Measurements from ENCODE around the gene CLN5.
"Not testable (repeated sequence)": the region's sequence is repeated elsewhere in the genome, so short reads cannot be mapped to it uniquely, and the experiment has no call there.

The CLN5 gene

GRCh38 chr13:76958841-76959432 is 32.9 kb upstream of the CLN5 start:
- H3K4me1 ChIP-seq (ENCODE audit: insufficient read depth, poor library complexity, severe bottlenecking) = no peaks in the 10 kb centered on the region
- no peaks in the 10 kb centered on the region for H3K9me3 ChIP-seq (ENCODE audit: severe bottlenecking)

GRCh38 chr13:76959734-76960133 is 32.1 kb upstream of the CLN5 start:
- not testable (repeated sequence) for H3K36me3 ChIP-seq (ENCODE audit: low read depth); H3K9me3 ChIP-seq (ENCODE audit: severe bottlenecking); ATAC-seq (ENCODE audit: low read depth); DNase-seq (ENCODE audit: low spot score); H3K27me3 ChIP-seq (ENCODE audit: insufficient read depth, poor library complexity, severe bottlenecking); H3K27ac ChIP-seq (ENCODE audit: poor library complexity, severe bottlenecking); H3K4me3 ChIP-seq (ENCODE audit: severe bottlenecking); H3K4me1 ChIP-seq (ENCODE audit: insufficient read depth, poor library complexity, severe bottlenecking)

More at GRCh38 chr13:76958841-76959432, 32.9 kb upstream of the CLN5 start:
- no peak for DNase-seq (ENCODE audit: low spot score)
- Histone ChIP-seq H3K27me3 (ENCODE audit: insufficient read depth, poor library complexity, severe bottlenecking) (no peaks in the 10 kb centered on the region), H3K36me3 (ENCODE audit: low read depth) (no peaks in the 10 kb centered on the region), H3K27ac (ENCODE audit: poor library complexity, severe bottlenecking) (no peak overlapping the region), H3K4me3 (ENCODE audit: severe bottlenecking) (no peak overlapping the region)
- ATAC-seq (ENCODE audit: low read depth) = no peak
- TF ChIP-seq, protein P1, sequence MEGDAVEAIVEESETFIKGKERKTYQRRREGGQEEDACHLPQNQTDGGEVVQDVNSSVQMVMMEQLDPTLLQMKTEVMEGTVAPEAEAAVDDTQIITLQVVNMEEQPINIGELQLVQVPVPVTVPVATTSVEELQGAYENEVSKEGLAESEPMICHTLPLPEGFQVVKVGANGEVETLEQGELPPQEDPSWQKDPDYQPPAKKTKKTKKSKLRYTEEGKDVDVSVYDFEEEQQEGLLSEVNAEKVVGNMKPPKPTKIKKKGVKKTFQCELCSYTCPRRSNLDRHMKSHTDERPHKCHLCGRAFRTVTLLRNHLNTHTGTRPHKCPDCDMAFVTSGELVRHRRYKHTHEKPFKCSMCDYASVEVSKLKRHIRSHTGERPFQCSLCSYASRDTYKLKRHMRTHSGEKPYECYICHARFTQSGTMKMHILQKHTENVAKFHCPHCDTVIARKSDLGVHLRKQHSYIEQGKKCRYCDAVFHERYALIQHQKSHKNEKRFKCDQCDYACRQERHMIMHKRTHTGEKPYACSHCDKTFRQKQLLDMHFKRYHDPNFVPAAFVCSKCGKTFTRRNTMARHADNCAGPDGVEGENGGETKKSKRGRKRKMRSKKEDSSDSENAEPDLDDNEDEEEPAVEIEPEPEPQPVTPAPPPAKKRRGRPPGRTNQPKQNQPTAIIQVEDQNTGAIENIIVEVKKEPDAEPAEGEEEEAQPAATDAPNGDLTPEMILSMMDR (IDR thresholded peaks at IDR 0.05; ENCODE audit: poor library complexity, severe bottlenecking) = no peak

DNA sequence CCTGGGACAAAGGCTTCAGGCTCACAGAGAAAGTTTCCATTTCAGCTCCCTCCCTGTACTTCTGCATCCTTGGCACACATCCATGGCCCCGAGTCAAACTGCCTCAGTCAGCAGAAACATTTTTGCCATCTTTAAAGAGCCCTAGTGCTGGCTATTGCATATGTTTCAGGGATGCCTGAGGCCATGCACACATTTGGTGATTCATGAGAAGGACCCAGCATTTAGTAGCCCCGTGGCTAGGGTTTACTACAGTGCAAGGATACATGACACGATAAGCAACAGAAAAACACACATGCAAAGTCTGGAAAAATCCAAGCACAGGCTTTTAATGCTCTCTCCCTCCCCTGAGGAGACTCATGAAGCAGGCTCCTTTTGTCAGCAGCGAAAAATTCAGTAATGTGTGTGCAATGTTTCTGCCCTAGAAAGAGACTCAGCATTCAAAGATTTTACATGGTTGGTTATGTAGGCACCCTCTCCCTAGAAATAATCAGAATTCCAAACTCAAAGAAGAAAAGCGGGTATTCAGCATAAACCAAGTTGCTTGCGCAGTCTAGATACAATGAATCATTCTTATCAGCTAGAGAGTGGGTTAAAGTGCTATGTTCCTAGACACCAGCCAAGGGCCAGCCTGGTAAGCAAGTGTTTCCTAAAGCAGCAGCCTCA is 26.0 kb upstream of the CLN5 start:
- ATAC-seq (ENCODE audit: low read depth) = peak; percentile 60; the same call in 2 of the 3 replicates
- Histone ChIP-seq H3K27me3 (ENCODE audit: insufficient read depth, poor library complexity, severe bottlenecking) (no peaks in the 10 kb centered on the region), H3K4me1 (ENCODE audit: insufficient read depth, poor library complexity, severe bottlenecking) (peaks cover 6% of the 10 kb centered on the region), H3K9me3 (ENCODE audit: severe bottlenecking) (no peaks in the 10 kb centered on the region), H3K4me3 (ENCODE audit: severe bottlenecking) (no peak overlapping the region), H3K36me3 (ENCODE audit: low read depth) (no peaks in the 10 kb centered on the region), H3K27ac (ENCODE audit: poor library complexity, severe bottlenecking) (no peak overlapping the region)
- TF ChIP-seq, protein P1 (IDR thresholded peaks at IDR 0.05; ENCODE audit: poor library complexity, severe bottlenecking) = no peak
- DNase-seq (ENCODE audit: low spot score) = no peak

- DNase-seq (ENCODE audit: low spot score) = no peak
- Histone ChIP-seq H3K4me1 (ENCODE audit: insufficient read depth, poor library complexity, severe bottlenecking) (peaks cover 6% of the 10 kb centered on the region), H3K9me3 (ENCODE audit: severe bottlenecking) (no peaks in the 10 kb centered on the region), H3K27ac (ENCODE audit: poor library complexity, severe bottlenecking) (no peak overlapping the region), H3K4me3 (ENCODE audit: severe bottlenecking) (no peak overlapping the region), H3K36me3 (ENCODE audit: low read depth) (no peaks in the 10 kb centered on the region), H3K27me3 (ENCODE audit: insufficient read depth, poor library complexity, severe bottlenecking) (no peaks in the 10 kb centered on the region)
- TF ChIP-seq, protein P1 (IDR thresholded peaks at IDR 0.05; ENCODE audit: poor library complexity, severe bottlenecking) = no peak
- ATAC-seq (ENCODE audit: low read depth) = no peak
These were observed 24.9 kb upstream of the CLN5 start for GRCh38 chr13:76967031-76967430.

DNA sequence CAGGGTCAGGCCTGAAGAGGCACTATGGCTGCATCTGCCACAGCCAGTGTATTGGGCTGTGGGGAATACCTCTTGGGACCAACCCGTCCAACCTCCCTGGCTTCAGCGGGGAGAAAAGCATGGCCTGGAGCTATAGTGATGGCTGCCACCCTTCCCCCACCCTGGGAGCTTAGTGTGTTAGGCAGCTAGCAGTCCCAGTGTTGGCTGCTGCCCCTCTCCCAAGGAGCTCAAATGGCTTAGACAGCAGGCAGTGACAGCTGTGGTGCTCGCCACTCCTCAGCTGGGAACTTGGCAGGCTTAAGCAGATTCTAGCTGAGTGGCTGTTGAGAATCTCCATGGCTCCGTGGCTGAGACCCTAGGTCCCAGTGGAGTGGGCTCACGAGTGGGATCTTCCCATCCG is 23.8 kb upstream of the CLN5 start:
- Histone ChIP-seq H3K27ac (ENCODE audit: poor library complexity, severe bottlenecking) (no peak overlapping the region), H3K9me3 (ENCODE audit: severe bottlenecking) (no peaks in the 10 kb centered on the region)

More for the DNA sequence above, 23.8 kb upstream of the CLN5 start:
- TF ChIP-seq, protein P1 (IDR thresholded peaks at IDR 0.05; ENCODE audit: poor library complexity, severe bottlenecking) = no peak
- no peaks in the 10 kb centered on the region for H3K36me3 ChIP-seq (ENCODE audit: low read depth)
- H3K27me3 ChIP-seq (ENCODE audit: insufficient read depth, poor library complexity, severe bottlenecking) = no peaks in the 10 kb centered on the region
- peaks cover 6% of the 10 kb centered on the region for H3K4me1 ChIP-seq (ENCODE audit: insufficient read depth, poor library complexity, severe bottlenecking)
- DNase-seq (ENCODE audit: low spot score) (no peak), ATAC-seq (ENCODE audit: low read depth) (no peak)
- no peak overlapping the region for H3K4me3 ChIP-seq (ENCODE audit: severe bottlenecking)

Data from RWPE2 (cell line).